Astrocyte of the cerebellum (primary cell): ENCODE data around the gene SESN2.

Experiments
- DNase-seq: peaks from one replicate; pipeline ENCODE4 v3.0.0-alpha.2; 2011; ENCODE audit warnings: low read depth
- H3K4me3 ChIP-seq: 2 replicates; pipeline ENCODE4 v1.5.1; 2011; ENCODE audit warnings: mild to moderate bottlenecking, low read depth, low read length, moderate library complexity
- CTCF ChIP-seq: IDR thresholded peaks from 2 replicates; pipeline ENCODE4 v1.5.1; 2012; ENCODE audit warnings: low read length, low read depth, moderate library complexity, mild to moderate bottlenecking; ENCODE audit errors: missing control alignments
- in situ Hi-C: cut with HindIII; loops from 2 replicates; pipeline ENCODE4 v1.10.0; 2017; ENCODE audit warnings: low sequenced_read_pairs

The SESN2 gene

GRCh38 chr1:28280977-28281381 lies 21.7 kb downstream of the SESN2 start:
- no peak overlapping the region for H3K4me3 ChIP-seq
- no peak for DNase-seq
- no peak for TF ChIP-seq CTCF
- in situ Hi-C loops, result no loop called here

GRCh38 chr1:28281608-28282425 lies 22.5 kb downstream of the SESN2 start:
- in situ Hi-C loops, result no loop called here
- no peak for TF ChIP-seq CTCF

DNA sequence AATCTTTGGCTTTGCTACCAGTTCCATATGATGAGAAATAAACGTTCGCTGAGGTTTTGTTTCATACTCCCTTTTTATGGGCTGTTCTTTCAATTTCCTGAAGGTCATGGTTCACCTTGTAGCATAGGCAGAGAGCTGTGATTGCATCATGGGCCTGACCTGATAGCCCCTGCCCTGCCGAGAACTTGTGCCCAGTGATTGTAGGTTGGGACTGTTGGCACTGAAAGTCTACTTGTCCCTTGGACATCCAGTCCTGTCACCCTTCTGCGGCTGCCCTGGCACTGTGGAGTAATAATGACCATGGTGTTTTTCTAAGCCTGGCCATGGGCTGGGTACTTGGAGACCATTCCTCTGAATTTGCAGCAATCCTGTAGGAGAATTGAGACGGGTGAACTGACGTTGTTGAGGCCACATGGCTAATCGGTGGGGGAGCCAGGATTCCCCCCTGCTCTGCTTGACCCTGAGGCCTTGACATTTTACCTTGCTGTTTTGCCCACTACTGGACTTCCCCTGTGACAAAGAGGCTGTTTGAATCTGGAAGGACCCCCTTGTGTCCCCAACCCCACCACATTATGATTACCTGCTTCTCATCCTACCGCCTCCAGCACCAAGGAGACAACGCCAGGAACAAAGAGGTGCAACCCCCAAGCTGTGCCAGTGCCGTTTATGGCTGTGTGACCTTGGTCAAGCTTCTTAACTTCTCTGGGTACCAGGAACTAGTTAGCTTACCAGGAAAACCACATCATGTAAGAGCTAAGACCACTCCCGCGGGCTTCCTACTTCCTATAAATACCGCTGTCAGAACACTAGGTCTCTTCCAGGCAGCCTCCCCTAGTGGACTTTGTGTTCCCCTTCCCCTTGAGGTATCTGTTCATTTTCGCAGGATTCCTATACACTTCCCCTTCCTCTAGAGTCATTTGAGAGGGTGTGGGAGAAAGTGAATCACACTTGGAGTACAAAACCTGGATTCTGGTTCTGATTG lies 23.4 kb downstream of the SESN2 start:
- in situ Hi-C loops, result no loop called here
- no peak for DNase-seq
- no peak overlapping the region for H3K4me3 ChIP-seq
- no peak for TF ChIP-seq CTCF

More at GRCh38 chr1:28281608-28282425, 22.5 kb downstream of the SESN2 start:
- no peak for DNase-seq
- no peak overlapping the region for H3K4me3 ChIP-seq

- H3K4me3 ChIP-seq, result no peak overlapping the region
- no peak for TF ChIP-seq CTCF
- in situ Hi-C loops, result no loop called here
- no peak for DNase-seq
These were observed 26.8 kb downstream of the SESN2 start for GRCh38 chr1:28286111-28286510.

GRCh38 chr1:28288487-28288886 lies 29.2 kb downstream of the SESN2 start:
- DNase-seq, result no peak
- no peak for TF ChIP-seq CTCF
- in situ Hi-C loops, result no loop called here
- no peak overlapping the region for H3K4me3 ChIP-seq

DNA sequence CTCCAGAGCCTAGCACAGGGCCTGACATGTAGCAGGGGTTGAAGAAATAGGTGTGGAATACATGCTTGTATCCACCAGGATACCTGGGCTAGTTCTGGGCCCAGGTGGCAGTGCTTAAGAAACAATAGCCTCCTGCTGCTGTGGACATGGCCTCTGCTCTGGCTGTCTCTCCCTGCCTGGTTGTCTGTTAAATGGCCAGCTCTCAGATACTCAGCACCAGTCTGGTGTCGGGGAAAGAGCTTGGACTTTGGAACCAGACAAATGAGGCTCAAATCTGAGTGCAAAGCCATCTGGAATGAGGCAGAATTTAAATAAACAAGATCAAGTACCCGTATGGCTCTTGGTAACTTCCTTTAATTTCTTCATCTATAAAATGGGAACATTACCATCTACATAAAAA lies 31.5 kb downstream of the SESN2 start:
- DNase-seq, result no peak
- H3K4me3 ChIP-seq, result no peak overlapping the region
- no peak for TF ChIP-seq CTCF
- in situ Hi-C loops, result no loop called here
